Thoracic aorta (tissue), 2 donors: ENCODE measurements around the gene HPCAL4. TPM values are rescaled to one million over a fixed set of nuclear protein-coding genes. Genes with fewer than 3 reads are reported as not detected.

ENCODE experiments used
- ATAC-seq: fragments of 150-250 bp; one replicate; pipeline ENCODE4 v1.8.0; 2017; ENCODE audit warnings: low read depth; ENCODE audit not compliant: insufficient number of reproducible peaks, low FRiP score
- DNase-seq: peaks from one replicate; pipeline ENCODE4 v3.0.0-alpha.2; 2020; ENCODE audit warnings: low spot score
- H3K27ac ChIP-seq, 2 donors: fragments of 200-600 bp; sonication (generic); 1 replicate in 1 of 2; 2 replicates in 1 of 2; pipeline ENCODE4 v1.5.1; 2016; ENCODE audit warnings: mild to moderate bottlenecking in 2 of 2, moderate library complexity in 2 of 2
- H3K27me3 ChIP-seq: fragments of 200-600 bp; sonication (generic); replicated peaks from 2 replicates; pipeline ENCODE4 v1.6.0; 2016; ENCODE audit warnings: mild to moderate bottlenecking; ENCODE audit not compliant: insufficient read depth
- H3K36me3 ChIP-seq: fragments of 200-600 bp; sonication (generic); one replicate; pipeline ENCODE4 v1.5.1; 2016
- H3K4me1 ChIP-seq, 2 donors: fragments of 200-600 bp; sonication (generic); 1 replicate in 1 of 2; 2 replicates in 1 of 2; pipeline versions ENCODE4 v1.5.1 to v1.6.0; 2016; ENCODE audit warnings: low read depth in 2 of 2, mild to moderate bottlenecking in 1 of 2; ENCODE audit not compliant: control insufficient read depth in 1 of 2
- H3K4me3 ChIP-seq: fragments of 200-600 bp; sonication (generic); 2 replicates; pipeline ENCODE4 v1.5.1; 2016; ENCODE audit warnings: mild to moderate bottlenecking
- H3K9me3 ChIP-seq: fragments of 200-600 bp; sonication (generic); 2 replicates; pipeline ENCODE4 v1.5.1; 2016
- CTCF ChIP-seq: fragments of 200-600 bp; sonication (generic); IDR thresholded peaks from one replicate; pipeline ENCODE4 v1.5.1; 2019; ENCODE audit warnings: antibody characterized with exemption
- total RNA-seq, 2 donors: library from RNA; depleted of rRNA; stranded (reverse); fragments of >200 nt; gene quantifications; one replicate each; pipeline versions ENCODE4 v1.1.0 to v1.2.3, GENCODE V29; 2016

Gene HPCAL4
- total RNA-seq, 2 donors from 2014 or later: 0.35 TPM; not detected in 1

- ATAC-seq (no peak), DNase-seq (no peak)
- no peak for TF ChIP-seq CTCF
- Histone ChIP-seq H3K4me1 (peaks cover 0 to 50% of the 10 kb centered on the region in 2 donors), H3K4me3 (no peak overlapping the region), H3K27me3 (no peaks in the 10 kb centered on the region), H3K36me3 (no peaks in the 10 kb centered on the region), H3K27ac (no peak overlapping the region), H3K9me3 (no peaks in the 10 kb centered on the region)
These were observed 40.8 kb downstream of the HPCAL4 start for GRCh38 chr1:39650431-39650830.

- no peak for DNase-seq
- Histone ChIP-seq H3K4me1 (peaks cover 0 to 54% of the 10 kb centered on the region in 2 donors), H3K27ac (no peak overlapping the region), H3K27me3 (no peaks in the 10 kb centered on the region), H3K36me3 (no peaks in the 10 kb centered on the region), H3K9me3 (no peaks in the 10 kb centered on the region), H3K4me3 (no peak overlapping the region)
- TF ChIP-seq CTCF: no peak
- ATAC-seq: no peak
These were observed 41.5 kb downstream of the HPCAL4 start for GRCh38 chr1:39649636-39650185.

GRCh38 chr1:39648496-39648895 is 42.7 kb downstream of the HPCAL4 start:
- Histone ChIP-seq H3K27me3 (no peaks in the 10 kb centered on the region), H3K27ac (no peak overlapping the region), H3K9me3 (no peaks in the 10 kb centered on the region), H3K4me1 (peaks cover 0 to 52% of the 10 kb centered on the region in 2 donors), H3K36me3 (no peaks in the 10 kb centered on the region), H3K4me3 (no peak overlapping the region)
- DNase-seq (no peak), ATAC-seq (no peak)
- no peak for TF ChIP-seq CTCF

GRCh38 chr1:39647247-39647646 is 44.0 kb downstream of the HPCAL4 start:
- no peak for ATAC-seq

More at GRCh38 chr1:39647247-39647646, 44.0 kb downstream of the HPCAL4 start:
- Histone ChIP-seq H3K27ac (peak overlapping the region; percentile 76 to 81), H3K4me3 (no peak overlapping the region), H3K9me3 (no peaks in the 10 kb centered on the region), H3K4me1 (peaks cover 8 to 52% of the 10 kb centered on the region in 2 donors), H3K36me3 (no peaks in the 10 kb centered on the region), H3K27me3 (no peaks in the 10 kb centered on the region)
- no peak for TF ChIP-seq CTCF
- no peak for DNase-seq
